GM13976 (cell line): ENCODE results near the gene CD96.

ENCODE experiments used
- DNase-seq: peaks from one replicate; pipeline ENCODE4 v3.0.0; 2012; ENCODE audit warnings: low spot score
- in situ Hi-C: fragments of 300-500 bp; cut with MboI; formaldehyde crosslinking; loops from one replicate; pipeline ENCODE4 v1.12.0; 2022; ENCODE audit warnings: low sequenced_read_pairs, mixed read lengths, inconsistent platforms; ENCODE audit not compliant: unreplicated experiment
- TF ChIP-seq, protein P1 (sequence below): IDR thresholded peaks from 2 replicates; pipeline ENCODE4 v1.5.1; 2012; ENCODE audit warnings: borderline replicate concordance, mild to moderate bottlenecking; ENCODE audit not compliant: insufficient read depth; ENCODE audit errors: extremely low read depth, missing control alignments, control extremely low read depth

CD96 gene

DNA sequence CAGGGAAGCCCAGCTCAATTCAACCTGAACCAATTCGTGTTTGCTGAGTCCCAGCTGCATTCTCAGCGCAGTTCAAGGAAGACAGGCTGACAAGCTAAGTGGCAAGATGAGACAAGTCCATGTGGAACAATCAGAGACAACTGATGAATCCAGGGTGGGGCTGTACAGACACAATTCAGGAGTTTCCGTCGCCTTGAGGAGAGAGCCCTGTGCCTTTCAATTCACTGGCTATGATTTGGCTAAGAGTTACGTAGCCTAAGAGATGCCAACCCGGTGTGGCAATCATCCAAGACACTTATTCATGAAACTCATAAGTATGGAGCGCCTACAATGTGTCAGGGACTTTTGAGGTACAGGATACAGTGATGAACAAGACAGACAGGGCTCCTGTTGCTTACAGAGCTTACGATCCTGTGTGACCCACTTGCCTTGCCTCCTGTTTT, 68.6 kb downstream of the CD96 start:
- TF ChIP-seq, protein P1, sequence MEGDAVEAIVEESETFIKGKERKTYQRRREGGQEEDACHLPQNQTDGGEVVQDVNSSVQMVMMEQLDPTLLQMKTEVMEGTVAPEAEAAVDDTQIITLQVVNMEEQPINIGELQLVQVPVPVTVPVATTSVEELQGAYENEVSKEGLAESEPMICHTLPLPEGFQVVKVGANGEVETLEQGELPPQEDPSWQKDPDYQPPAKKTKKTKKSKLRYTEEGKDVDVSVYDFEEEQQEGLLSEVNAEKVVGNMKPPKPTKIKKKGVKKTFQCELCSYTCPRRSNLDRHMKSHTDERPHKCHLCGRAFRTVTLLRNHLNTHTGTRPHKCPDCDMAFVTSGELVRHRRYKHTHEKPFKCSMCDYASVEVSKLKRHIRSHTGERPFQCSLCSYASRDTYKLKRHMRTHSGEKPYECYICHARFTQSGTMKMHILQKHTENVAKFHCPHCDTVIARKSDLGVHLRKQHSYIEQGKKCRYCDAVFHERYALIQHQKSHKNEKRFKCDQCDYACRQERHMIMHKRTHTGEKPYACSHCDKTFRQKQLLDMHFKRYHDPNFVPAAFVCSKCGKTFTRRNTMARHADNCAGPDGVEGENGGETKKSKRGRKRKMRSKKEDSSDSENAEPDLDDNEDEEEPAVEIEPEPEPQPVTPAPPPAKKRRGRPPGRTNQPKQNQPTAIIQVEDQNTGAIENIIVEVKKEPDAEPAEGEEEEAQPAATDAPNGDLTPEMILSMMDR, result no peak
- in situ Hi-C loops, result no loop called here
- no peak for DNase-seq

DNA sequence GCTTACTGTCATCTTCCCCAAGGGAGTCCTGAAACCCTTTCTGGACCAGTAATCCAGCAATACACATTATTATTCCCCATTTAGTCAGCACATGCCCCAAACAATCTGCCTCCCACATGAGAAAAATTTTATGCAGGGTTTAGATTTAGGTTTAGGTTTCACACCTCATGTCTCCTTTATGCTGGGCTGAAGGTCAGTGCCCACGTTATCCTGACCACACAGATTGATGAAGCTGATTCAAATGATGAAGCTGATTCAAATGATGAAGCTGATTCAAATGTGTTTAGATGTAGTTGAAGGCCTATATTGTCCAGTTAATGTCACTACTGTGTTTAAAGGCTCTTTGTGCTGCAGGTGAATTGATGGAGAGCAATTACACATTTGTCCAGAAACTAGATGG, 71.3 kb downstream of the CD96 start:
- in situ Hi-C loops, result no loop called here
- TF ChIP-seq, protein P1, result no peak
- no peak for DNase-seq

DNA sequence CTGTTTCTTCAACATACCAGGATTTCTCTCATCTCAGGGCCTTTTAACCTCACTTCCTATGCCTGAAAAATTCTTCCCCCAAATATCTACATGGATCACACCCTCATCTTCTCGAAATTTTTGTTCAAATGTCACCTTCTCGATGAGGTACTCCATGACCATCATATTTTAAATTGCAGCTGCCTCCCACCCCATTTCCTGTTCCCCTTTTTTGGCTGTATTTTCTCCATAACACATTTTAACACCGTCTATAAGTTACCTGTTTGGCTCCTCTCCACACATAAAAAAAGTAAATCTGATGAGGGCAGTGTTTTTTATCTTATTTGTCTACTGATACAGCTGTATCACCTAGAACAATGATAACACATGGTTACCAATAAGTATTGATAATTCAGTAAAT, 73.9 kb downstream of the CD96 start:
- TF ChIP-seq, protein P1, result no peak
- in situ Hi-C loops, result no loop called here
- no peak for DNase-seq

DNA sequence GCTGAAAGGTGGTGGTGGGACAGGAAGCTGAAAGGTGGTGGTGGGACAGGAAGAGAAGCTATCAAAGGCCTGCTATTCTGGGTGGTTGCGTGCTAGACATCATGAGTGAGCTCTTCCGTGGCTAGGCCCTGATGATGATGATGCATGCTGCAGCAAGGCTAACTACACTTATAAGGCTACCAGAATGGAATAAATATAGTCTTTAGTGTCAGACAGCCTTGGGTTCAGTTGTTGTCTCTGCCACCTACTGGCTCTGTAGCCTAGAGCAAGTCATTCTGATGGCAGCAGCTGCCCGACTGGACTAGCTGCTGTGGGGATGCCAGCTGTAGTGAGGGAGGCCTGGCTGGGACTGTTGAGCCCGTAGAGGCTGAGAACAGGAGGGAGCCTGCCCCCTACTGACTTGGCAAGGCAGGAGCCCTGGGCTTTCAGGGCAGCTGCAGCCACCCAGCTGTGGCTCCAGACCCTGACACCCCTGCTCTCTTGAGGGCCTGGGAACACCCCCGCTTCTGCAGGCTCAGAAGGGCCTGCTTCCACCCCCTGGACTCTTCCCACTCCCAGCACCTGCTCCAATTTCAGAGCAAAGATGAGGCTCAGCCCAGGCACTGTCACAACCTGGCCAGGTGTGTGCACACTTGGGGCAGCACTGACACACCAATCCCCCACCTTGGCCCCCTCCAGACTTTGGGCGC, 74.6 kb downstream of the CD96 start:
- in situ Hi-C loops, result no loop called here
- TF ChIP-seq, protein P1, result peak; percentile 32
- DNase-seq, result no peak

DNA sequence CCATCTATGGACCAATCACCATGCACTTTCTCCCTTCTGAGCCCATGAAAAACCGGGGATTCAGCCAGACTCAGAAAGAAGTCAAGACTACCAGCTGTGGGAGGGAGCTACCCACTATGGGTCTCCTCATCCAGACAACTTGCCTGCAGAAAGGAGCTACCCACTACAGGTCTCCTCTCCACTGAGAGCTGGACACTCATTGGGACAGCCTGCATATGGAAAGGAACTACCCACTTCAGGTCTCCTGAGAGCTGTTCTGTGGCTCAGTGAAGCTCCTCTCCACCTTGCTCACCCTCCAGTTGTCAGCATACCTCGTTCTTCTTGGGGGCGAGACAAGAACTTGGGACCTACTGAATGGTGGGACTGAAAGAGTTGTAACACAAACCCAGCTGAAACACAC, 75.4 kb downstream of the CD96 start:
- in situ Hi-C loops, result no loop called here
- DNase-seq, result no peak
- TF ChIP-seq, protein P1, result no peak

DNA sequence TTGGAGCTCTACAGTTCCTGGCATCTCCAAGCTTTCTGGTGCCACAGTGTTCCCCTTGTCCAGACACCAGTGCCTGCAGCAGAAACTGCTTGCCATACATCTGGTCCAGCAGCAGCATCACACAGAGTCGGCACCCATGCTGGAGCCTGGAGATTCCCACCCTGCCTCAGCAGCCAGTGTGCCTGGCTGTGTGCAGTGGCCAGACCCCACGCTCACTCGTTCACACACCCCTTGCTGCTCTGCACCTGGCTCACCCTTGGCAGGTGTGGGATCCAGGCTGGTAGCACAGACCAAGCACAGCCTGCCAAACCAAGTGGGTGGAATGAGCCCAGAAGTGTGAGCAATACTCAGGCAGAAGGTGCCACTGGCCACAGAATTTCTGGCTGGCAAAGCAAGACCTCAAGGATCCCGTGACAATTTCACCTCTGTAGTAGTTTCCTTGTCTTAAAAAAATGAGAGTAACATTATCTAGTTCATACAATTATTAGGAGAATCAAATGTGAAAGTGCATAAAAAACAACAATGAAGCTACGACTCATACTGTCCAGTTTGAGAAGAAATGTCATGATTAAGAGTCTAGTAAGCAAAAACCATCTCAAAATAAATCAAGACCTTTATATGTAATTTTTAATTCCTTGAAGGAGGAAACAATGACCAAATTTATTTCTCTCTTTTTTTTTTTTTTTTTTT, 76.1 kb downstream of the CD96 start:
- DNase-seq, result no peak

More for the DNA sequence above, 76.1 kb downstream of the CD96 start:
- TF ChIP-seq, protein P1, result no peak
- in situ Hi-C loops, result no loop called here
